HG02678 (cell line): ENCODE results near the gene WWC2.
"Not testable (repeated sequence)": the region's sequence is repeated elsewhere in the genome, so short reads cannot be mapped to it uniquely, and the experiment has no call there.

Experiments
- ATAC-seq: cut with Tn5 transposase; IDR thresholded peaks from one replicate; pipeline ENCODE4 v1.9.1; 2021; ENCODE audit warnings: mild to moderate bottlenecking, moderate library complexity; ENCODE audit not compliant: unreplicated experiment

Gene WWC2

DNA sequence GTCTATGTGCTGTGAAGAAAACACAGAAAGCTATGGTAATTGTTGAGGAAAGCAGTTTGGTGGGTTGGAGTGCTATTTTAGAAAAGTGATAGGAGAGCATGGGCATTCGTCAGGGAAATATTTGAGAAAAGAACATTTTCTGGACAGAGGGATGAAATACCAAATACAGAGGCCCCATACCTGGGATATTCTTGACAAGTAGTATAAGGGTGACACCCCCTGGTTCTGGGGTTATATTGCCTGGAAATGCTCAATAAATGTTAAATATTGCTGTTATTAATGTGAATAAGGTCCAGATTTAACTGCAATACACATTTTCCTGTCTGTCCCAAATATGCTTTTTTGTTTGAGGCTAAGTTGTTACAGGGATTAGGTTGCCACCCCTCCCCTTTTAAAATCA is 42.9 kb downstream of the WWC2 start:
- ATAC-seq = no peak

DNA sequence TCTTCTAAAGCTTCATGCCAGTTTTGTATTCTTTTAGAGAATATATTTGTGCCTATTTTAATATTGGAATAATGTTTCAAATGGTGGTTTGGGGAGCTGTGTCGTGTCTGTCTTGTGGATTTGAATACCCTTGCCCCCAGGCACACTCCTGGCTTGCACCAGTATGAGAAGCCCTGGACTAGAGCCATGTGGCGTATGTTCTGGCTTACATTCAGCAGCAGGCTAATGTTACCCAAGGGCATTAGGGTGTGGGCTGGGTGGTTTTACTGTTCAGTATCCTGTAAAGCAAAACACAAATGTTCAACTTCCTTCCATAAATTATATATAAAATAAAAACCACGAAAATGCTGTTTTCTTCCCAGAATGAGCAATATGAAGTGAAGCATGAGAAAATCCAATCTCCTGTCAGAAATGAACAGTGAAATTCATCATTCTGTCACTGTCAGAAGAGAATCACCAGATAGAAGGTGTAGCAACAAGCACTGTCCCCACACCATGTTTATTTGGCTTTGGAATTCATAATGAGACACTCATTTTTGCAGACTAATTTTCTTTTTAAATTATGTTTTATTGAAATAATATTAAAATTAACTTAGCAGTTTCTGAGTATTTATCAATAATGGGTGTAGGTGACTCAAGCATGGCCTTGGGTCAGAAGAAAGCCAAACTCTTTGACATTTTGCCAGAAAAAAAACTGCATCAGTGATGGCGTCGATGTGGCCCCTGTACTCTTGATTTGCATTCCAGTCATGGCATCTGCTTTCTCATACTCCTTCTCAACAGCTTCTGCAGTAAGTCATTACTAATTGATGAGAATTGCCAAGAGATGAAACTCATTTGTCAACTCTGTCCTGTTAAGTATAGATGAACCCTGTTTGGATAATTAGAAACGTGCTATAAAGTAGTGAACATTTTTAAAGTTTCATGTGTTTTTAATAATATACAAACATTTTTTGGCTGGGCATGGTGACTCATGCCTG is 43.8 kb downstream of the WWC2 start:
- ATAC-seq = no peak

DNA sequence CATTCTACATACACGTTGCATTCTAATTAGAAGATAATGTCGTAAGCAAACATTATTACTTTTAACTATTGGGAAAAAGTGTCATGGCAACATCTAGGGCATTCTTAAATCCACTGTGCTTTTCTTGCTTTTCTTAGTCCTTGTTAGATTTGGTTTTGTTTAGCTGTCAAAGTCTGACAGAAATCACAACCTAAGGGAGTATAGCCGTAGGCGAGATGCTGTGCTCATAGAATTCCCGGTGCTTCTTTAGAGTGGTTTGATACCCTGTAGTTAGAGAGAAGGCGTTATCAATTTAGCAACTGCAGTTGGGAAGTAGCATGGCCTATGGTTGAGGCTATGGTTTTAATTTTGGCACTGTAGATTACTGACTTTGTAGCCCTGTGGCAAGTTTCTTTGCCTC is 45.7 kb downstream of the WWC2 start:
- ATAC-seq = no peak

DNA sequence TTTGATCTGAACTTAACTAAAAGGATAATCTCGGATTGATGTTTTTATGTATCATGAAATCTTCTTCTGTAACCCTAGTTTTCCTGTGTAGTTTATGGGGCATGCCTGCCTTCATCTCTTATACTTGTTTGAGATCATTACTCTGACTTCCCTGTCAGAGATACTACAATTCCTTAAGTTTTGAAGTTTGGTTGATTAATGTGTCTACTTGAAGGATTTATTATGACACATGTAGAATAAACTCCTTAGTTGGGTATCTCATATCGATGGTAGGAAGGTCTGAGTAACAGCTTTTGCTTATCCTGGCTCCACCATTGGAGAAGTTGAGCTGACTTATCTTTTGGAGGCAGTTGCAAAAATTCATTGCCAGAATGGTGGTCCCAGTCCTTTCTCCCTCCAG is 46.7 kb downstream of the WWC2 start:
- no peak for ATAC-seq

DNA sequence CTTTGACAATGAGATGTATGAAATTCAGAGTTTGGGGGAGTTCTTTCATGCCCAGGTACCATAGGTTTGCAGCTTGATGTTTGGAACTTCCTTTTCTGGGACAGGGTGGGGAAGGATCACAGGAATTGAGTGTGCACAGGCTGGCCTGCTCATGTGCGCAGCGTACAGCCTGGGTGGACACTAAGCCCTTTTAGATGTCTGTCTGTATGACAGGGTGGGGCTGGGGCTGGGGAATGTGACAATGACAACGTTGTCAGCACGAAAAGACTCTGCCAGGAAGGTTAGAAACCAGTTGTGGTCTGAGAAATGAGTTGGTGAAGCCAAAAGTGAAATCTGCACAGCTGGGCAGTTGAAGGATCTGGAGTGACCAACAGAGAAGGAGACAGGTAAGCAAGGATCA is 47.4 kb downstream of the WWC2 start:
- no peak for ATAC-seq

DNA sequence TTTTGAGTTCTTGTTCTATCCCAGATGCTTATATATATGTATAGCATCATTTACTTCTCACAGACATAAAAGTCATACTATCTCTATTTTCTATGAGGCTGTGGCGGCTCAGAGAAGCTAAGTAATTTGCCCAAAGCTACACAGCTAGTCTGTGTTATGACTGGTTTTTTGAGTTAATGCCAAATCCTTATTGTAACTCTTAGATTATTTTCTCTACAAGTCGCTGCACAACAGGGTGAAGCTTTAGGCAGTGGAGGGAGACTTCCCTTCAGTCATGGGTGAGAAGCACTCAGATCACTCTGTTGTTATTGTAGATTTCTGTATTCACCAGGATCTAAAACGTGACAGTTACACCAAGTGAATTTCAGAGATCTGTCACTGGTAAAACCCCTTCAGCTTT is 48.1 kb downstream of the WWC2 start:
- no peak for ATAC-seq

DNA sequence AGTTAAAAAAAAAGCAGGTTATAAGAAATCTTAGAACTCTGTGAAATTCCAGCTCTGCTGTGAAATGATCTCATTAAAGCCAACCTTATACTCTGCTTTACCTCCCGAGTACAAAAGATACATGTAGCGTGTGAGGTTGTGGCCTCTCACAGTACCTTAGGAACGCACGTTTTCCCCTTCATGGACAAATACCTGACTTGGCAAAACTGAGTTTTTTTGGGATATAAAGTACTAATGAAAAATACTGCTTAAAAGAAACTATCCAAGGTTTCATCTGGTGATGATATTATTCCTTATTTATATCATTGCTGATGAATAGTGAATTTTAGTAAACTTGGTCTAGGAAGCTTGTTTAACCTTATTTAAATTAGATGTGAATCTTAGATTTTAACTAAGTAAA is 48.9 kb downstream of the WWC2 start:
- ATAC-seq = no peak

DNA sequence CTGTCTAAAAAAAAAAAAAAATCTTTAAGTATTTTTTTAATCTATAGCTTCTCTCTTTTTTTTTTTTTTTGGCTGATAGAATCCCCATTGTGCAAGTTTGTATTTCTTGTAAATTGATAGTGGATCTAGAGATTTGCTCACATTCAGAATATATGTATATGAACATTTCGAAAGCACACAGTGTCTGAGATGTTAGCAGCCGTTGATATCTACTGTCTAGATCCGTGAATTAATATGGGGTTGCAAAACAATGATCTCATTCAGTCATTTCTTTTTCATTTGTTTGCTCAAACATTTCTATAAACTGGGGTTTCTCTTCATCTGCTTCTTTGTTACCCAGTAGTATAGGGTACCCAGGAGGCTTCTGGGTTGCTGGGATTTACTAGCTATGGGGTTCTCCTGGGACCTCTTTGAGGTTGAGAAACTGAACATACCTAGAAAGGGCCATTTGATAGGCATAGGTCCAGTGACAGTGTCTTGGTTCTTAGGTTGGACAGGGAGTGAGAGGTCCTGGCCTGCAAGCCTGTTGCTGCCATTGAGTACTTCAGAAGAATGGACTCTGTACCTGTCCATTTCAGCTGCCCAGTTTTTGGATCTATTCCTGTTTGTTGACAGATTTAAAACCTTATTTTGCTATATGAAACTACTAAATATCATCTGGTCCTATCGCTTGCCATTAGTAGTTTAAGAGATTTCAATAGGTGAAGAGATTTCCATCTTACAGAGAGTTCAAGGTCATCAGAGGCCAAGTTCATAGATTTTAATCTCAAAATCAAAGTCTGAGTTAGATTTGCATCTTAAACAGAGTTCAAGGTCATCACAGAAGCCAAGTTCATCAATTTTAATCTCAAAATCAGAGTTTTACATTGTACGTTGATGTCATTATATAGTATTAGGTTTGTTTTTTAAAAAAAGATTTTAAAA is 50.8 kb downstream of the WWC2 start:
- ATAC-seq = no peak

DNA sequence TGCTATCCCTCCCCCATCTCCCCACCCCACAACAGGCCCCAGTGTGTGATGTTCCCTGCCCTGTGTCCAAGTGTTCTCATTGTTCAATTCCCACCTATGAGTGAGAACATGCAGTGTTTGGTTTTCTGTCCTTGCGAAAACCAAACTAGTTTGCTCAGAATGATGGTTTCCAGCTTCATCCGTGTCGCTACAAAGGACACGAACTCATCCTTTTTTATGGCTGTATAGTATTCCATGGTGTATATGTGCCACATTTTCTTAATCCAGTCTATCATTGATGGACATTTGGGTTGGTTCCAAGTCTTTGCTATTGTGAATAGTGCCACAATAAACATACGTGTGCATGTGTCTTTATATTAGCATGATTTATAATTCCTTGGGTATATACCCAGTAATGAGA is 51.6 kb downstream of the WWC2 start:
- ATAC-seq = not testable (repeated sequence)

DNA sequence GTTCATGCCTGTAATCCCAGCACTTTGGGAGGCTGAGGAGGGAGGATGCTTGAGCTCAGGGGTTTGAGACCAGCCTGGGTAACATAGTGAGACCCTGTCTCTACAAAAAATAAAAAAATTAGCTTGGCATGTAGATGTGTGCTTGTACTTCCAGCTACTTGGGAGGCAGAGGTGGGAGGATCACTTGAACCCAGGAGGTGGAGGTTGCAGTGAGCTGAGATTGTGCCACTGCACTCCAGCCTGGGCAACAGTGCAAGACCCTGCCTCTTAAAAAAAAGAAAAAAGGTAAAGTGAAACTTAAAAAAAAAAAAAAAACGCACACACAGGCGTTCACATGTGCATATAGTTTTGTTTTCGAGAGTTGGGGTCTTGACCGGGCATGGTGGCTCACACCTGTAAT is 53.2 kb downstream of the WWC2 start:
- ATAC-seq = not testable (repeated sequence)

DNA sequence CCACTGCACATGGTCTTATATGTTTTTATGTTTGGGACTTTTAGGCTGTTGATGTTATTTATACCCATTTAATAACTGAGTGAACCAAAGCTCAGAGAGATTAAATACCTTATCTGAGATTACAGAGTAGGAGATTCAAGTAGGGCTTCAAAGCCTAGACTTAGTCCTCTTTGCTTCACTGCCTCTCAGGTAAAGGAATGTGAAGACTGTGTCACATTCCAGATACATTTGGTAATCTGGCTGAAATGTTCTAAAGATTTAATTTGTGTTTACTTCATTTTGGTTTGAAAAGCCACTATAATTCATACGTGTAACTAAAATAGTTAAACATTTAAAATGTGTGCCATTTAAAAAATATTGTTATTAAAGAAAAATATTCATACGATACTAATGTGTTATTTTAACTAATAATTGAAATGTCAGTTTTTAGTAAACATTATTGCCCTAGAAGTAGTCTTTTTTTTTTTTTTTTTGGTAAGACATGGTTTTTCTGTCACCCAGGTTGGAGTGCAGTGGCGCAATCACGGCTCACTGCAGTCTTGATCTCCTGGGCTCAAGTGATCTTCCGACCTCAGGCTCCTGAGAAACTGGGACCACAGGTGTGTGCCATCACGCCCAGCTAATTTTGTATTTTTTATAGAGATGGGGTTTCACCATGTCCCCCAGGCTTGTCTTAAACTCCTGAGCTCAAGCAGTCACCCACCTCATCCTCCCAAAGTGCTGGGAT is 54.3 kb downstream of the WWC2 start:
- no peak for ATAC-seq

DNA sequence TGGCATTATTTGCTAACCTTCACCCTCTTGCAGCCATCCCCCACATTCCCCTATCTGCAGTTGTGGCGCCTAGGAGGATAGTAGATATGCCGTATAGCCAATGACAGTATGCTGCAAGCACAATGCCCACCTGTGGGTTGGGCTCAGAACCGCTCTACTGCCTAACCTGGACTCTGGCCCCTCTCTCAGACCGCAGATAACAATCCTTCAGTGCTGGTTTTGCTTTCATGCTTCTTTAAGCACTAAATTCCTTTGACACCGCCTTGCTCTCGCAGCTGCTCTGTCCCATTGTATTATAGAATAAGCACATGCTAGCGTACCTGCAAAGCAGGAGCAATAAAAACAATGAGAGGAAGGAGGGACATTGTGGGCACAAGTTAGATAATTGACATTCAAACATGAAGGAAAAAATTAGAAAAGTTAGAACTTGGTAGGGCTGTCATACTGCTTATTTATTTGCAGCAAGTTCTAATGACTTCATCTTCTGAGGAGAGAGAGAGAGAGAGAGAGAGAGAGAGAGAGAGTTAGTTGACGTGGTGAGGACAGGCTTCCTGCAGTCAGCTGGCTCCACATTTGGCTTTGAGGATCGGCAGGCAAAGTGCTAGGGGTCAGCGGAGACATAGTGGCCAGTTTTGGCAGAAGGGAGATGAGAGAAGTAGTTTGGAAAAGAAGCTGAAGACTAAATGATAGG is 55.8 kb downstream of the WWC2 start:
- no peak for ATAC-seq

DNA sequence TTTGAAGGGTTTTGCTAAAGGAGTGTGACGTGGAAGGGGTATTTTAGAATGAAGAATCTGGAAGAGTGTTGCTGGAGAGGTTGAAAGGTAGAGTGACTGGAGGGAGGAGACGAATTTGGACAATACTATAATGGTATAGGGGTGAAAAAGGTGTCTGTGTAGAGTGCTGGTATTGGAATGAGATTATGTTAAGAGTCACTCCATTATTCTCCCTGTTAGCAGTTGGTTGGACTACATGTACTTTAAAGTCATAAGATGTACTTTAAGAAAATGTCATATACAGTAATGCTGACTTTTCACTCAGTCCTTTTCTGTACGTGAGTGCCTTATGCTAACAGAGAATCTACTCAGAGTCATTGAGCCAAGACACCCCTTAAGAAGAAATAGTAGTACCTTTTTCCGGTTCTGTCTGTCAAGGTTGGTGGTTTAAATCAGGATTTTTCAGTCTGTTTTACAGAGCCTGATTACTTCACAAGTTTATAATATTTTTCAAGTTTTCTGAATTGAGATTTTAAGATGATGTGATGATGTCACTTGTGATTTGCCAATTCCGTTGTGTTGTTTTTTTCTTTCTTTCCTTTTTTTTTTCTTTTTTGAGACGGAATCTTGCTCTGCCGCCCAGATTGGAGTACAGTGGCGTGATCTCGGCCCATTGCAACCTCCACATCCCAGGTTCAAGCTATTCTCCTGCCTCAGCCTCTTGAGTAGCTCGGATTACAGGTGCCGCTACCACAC is 56.6 kb downstream of the WWC2 start:
- no peak for ATAC-seq

DNA sequence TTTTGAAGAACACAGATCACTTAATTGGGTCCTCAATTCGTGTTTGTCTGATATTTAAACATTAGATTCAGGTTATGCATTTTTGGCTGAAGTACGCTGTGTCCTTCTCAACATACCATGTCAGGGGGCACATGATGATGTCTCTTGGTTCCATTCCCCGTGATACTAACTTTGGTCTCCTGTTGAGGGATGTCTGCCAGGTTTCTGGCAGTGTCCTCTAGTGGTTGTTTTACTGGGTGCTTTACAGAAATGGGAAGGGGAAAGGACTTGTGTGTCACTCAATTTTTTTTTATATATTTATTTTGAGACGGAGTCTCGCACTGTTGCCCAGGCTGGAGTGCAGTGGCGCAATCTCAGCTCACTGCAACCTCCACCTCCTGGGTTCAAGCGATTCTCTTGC is 58.2 kb downstream of the WWC2 start:
- ATAC-seq = no peak

DNA sequence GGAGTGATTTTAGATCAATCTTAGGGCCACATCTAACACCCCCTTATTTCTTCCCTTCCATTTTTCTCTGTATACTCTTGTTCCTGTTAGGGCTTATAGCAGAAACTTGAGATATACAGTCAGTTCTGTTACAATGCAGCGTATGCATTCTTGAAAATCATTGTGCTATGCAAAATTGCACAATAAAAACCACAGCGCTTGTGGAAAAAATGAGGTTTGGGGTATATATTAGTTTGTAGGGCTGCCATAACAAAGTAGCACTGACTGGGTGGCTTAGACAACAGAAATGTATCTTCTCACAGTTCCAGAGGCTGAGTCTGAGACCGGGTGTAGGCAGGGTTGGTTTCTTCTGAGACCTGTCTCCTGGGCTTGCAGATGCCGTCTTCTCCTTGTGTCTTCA is 59.0 kb downstream of the WWC2 start:
- ATAC-seq = no peak

DNA sequence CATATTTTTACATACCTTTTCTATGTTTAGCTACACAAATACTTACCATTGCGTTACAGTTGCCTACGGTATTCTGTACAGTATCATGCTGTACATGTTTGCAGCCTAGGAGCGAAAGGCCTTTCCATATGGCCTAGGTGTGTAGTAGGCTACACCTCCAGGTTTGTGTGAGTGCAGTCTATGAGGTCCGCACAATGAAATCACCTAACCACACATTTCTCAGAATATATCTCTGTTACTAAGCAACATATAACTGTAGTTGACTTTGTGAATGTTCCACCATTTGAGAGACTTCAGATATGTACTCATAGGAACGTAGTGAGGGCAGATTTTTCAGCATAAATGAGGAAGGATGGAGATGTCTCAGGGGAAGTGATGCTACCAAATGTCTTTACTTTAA is 62.6 kb downstream of the WWC2 start:
- no peak for ATAC-seq

DNA sequence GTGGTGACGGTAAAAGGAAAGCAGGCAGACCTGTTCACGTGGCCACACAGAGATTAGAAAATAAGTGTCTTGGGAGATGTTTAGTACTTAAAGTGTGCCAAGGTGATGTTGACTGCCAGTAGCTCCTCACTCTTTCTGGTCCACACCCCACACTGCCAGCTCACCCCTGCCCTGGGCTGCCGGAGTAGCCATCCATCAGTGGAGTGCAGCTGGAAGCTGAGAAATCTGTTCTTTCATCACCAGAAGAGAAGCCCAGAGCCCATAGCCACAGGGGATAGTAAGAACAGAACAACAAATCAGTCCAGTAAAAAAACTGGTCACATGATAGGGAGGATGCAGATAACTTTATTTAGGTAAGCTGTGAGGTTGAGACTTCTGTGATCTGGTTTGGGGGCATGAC is 64.1 kb downstream of the WWC2 start:
- ATAC-seq = no peak

DNA sequence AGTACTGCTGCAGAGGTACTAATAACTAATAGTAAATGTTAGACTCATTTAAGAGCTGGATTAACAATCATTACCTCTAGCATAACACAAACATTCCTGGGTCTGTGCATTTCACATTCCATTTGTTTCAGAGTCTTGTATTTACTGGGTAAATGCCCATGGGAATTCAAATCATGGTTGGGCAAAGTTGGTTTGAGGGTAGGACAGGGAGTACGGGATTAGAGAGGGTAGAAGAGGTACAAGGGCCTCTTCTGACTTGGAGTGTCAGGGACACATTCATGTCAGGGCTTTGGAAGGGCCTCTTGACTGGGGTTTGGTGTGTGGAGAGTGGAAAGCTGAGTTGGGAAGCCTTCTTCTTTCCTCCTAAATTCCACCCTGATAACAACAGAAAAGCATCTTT is 65.9 kb downstream of the WWC2 start:
- no peak for ATAC-seq

DNA sequence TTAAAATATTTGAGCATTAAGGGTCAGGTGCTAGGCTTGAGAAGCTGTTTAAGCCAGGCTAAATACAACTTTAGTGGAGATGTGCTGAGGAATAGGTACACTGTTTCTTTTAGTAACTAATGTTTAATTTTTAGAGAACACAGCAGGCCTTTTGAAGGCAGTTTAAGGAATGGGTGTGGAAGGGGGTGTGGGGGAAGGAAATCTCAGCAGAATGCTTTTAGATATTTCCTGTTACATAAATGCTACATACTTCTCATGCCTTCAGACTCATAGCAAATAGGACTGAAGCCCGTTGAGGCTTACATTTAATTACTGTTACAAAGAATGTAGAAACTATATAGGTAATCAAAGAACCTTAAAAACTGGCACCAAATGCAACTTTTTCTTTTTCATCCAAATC is 66.3 kb downstream of the WWC2 start:
- ATAC-seq = no peak

DNA sequence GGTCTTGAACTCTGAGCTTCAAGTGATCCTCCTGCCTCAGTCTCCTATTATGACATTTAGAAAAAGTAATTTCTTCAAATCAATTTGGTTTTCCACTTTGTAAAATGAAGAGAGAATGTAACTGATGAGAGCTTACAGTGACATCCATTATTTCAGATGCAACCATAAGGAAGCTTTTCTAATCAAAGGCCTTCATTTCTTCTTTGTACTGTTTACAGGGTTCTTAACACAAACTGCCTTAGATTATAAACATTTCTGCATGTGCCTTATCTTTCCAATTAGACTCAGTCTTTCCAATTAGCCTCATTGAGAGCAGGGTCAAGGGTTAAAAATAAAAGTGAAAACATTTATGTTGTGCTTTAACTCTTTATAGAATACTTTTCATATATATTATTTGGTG is 71.8 kb downstream of the WWC2 start:
- no peak for ATAC-seq
